ENCODE results near the gene SLC9A3.

- TF ChIP-seq, protein P1, sequence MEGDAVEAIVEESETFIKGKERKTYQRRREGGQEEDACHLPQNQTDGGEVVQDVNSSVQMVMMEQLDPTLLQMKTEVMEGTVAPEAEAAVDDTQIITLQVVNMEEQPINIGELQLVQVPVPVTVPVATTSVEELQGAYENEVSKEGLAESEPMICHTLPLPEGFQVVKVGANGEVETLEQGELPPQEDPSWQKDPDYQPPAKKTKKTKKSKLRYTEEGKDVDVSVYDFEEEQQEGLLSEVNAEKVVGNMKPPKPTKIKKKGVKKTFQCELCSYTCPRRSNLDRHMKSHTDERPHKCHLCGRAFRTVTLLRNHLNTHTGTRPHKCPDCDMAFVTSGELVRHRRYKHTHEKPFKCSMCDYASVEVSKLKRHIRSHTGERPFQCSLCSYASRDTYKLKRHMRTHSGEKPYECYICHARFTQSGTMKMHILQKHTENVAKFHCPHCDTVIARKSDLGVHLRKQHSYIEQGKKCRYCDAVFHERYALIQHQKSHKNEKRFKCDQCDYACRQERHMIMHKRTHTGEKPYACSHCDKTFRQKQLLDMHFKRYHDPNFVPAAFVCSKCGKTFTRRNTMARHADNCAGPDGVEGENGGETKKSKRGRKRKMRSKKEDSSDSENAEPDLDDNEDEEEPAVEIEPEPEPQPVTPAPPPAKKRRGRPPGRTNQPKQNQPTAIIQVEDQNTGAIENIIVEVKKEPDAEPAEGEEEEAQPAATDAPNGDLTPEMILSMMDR (IDR thresholded peaks at IDR 0.05): no peak
- TF ChIP-seq POLR2A (IDR thresholded peaks at IDR 0.05): no peak
- no peak for TF ChIP-seq POLR2AphosphoS5 (IDR thresholded peaks at IDR 0.05)
Observed at GRCh38 chr5:444226-444625, 80.0 kb downstream of the SLC9A3 start.

Data from prostate gland (tissue), 2 donors.